HuH-7.5 (cell line): Measurements from ENCODE around the gene CFAP251.

ENCODE experiments used
- DNase-seq: peaks from one replicate; pipeline ENCODE4 v3.0.0; 2011; ENCODE audit warnings: low spot score

Gene CFAP251

GRCh38 chr12:121949648-121950397, 31.4 kb downstream of the CFAP251 start:
- no peak for DNase-seq

GRCh38 chr12:121953117-121953692, 34.8 kb downstream of the CFAP251 start:
- DNase-seq: no peak

- no peak for DNase-seq
Observed at GRCh38 chr12:121953695-121954094, 35.3 kb downstream of the CFAP251 start.

DNA sequence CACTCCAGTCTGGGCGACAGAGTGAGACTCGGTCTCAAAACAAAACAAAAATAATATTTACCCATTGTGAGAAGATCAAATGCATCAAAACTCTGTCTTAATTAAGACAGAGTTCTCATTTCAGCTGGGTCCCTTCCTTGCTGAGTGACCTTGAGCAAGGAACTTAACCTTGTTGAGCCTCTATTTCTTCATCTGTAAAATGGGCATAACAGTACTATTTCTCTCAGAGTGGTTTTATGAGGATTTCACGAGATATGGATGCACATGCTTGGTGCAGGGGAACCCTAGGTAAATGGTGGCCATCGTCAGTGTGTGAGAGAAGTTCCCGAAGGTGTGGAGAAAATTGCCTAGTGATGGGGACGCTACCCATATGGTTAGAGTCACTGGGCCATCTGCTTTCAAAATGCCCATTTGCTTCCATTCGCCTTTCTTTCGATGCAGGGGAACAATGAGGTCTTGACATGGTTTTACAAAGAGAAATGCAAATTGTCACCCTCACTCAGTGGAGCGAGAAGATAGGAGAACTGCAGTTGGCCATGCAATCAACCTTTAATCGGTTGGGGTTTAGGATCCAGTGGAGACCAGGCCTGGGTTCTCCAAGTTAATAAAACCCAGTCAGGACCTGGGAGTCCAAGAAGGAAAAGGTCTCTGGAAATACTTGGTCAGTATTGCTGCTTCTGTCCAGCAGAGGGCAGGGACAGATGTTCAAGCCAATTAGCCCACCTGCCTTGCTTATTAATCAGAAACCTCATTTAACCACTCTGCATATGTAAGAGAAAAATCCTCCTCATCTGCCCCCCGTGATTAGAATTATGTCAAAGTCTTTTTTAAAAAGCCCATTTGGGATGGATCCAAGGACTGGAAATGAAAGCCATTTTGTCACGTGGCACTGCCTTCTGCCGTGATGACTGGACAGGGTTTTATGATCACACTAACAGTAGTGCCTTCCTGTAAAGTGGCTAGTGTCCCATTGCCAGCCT, 37.2 kb downstream of the CFAP251 start:
- no peak for DNase-seq

DNA sequence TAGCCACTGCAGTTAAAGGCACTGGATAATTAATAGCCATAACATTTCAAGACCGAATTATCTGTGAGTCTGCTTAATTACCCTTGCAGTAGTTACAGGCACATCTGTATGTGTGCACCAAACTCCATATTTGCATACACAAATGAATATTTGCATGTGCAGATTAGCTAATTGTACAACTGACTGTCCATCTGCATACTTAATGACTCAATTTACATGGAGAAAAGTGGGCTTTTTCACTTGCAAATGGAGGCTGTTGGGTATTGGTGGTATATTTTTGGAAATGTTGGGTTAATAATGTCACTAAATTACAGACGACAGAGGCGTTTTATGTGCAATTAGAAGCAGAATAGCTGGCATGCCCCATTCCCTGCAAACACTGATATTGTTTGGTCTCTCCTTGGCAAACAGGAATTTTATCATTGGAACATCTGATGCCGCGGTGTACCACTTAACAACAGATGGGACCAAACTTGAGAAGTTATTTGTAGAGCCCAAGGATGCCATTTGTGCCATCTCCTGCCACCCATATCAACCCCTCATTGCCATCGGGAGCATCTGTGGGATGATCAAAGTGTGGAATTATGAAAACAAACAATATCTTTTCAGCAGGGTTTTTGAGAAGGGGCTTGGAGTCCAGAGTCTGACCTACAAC, 39.6 kb downstream of the CFAP251 start:
- no peak for DNase-seq

- no peak for DNase-seq
Observed at GRCh38 chr12:121958541-121959240, 40.3 kb downstream of the CFAP251 start.

DNA sequence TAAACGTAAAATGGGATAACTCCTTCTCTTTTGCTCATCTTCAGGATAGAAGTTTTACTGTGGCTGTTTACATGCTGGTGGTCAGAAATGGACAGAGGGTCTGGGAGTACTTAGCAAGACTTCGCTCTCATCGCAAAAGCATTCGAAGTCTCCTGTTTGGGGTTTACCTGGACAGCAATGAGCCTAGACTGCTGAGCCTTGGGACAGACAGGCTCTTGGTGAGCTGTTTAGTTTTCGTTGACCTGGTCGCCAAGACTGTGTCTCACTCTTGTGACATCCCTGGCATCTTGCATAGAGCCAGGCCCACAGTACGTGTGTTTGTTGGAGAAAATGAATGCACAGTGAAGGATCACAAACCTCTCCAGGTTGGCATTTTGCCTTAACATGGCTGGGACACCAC, 42.1 kb downstream of the CFAP251 start:
- no peak for DNase-seq

DNA sequence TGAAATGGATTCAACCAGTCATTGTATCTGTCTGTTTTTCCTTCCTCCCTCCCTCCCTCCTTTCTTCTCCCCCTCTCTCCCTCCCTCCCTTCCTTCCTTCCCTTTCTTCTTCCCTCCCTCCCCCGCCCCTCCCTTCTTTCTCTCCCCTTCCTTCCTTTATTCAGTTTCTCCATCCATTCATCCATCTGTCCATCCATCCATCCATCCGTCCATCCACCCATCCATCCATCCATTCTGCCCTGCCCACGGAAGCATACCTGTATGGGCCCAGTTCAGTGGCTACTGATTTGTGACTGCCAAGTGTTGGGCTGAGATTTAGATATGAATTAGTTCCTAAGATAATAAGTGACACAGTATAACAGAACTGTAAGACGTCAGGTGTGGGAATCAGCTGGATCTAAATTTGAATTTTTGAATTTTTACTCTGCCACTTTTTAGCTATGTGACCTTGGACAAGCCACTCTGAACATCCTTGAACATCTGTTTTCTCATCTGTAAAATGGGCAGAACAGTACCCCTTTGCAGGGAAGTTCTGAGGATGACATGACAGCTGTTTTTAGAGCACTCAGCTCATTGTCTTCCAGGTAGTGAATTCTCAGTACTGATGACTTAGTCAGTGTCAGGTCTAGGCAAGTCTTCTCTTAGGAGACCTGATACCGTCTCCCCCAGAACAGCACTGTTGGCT, 42.9 kb downstream of the CFAP251 start:
- DNase-seq: no peak

DNA sequence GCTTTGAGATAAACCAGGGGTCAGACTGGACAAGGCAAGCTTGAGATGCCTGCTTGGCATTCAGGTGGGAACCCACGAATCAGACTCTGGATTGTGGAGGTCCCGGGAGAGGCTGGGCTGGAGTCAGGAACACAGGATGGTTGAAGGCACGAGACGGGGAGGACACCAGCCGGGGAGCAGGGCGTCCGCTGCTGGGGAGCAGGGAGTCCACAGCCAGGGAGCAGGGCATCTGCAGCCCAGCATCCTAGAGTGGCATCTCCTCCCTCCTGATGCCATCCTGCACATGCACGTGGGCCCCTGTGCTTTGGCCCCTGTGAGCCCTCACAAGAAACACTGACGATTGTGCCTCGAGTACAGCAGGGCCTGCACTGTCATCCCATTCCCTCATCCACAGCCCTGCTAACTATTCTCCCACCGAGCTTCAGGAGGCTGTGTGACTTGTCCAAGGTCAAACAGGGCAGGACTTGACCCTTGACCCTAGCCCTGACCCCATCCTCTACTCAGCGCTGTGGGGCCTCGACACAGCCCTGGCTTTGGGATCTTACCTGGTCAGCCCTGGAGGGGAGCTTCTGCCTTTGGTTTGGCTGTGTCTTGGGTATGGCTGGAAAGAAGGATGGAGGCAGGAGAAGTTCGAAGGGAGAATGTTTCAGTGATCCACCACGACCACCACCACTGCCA, 45.1 kb downstream of the CFAP251 start:
- no peak for DNase-seq

DNA sequence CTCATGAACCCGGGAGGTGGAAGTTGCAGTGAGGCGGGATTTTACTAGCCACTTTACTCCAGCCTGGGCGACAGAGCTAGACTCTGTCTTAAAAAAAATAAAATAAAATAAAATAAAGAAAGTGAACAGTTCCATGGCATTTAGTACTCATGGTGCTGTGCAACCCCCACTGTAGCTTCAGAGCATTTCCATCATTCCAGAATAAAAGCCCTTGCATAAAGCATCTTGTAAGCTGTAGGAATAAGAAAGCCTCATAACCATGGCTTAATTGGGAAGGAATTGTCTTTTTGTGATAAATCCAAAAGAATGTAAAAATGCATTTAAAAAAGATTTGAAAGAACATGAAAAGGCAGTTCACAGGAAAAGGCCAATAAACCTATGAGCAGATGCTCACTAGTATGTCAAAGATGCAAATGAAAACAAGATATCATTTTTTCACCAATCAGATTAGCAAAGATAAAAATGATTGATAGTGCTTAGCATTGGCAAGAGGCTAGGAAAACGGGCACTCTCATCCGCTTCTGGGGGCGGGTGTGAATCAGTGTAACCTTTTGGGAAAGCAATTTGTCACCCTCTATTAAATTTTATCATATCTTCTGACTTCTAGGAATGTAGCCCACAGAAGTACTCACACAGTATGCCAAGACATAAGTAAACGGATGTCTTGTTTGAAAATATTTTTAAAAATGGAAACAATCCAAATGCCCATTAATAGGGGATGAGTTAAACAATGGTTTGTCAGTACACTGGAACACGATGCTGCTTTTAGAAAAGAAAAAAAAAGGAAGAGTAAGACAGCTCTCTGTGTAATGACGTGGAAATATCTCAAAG, 46.6 kb downstream of the CFAP251 start:
- DNase-seq: no peak

- no peak for DNase-seq
Observed at GRCh38 chr12:121966959-121967358, 48.6 kb downstream of the CFAP251 start.

- no peak for DNase-seq
Observed at GRCh38 chr12:121968876-121969275, 50.5 kb downstream of the CFAP251 start.

GRCh38 chr12:121969726-121970125, 51.3 kb downstream of the CFAP251 start:
- no peak for DNase-seq

- no peak for DNase-seq
Observed at GRCh38 chr12:121970581-121971300, 52.3 kb downstream of the CFAP251 start.

DNA sequence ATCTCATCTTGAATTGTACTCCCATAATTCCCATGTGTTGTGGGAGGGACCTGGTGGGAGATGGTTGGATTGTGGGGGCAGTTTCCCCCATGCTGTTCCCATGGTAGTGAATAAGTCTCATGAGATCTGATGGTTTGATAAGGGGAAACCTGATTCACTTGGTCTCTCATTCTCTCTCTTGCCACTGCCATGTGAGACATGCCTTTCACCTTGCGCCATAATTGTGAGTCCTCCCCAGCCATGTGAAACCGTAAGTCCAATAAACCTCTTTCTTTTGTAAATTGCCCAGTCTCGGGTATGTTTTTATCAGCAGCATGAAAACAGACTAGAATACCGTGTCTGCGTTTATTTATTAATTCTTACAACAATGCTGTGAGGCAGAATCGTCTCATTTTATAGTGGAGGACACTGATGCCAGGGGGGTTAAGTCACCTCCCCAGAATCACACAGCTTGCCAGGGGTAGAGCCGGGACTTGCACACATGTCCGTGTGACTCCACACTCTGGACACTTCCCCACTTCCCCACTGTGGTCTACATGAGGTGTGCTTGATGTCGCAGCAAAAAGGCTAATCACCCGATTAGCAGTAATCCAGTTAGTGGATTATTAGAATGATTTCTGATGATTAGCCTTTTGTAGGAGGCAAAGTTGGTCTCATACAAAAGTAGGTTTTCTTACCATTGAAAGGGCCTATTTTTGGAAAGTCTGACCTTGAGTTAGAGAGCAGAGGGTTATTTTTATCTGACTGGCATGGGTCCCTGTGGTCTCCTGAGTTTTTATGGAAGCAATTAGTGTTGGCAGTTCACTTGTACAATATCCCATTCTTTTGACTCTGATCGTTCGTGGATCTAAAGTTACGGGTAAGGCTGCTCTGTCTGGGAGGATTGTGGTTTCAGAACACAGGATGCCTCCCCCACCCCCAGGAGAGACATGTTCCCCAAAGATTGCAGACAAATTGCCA, 55.9 kb downstream of the CFAP251 start:
- no peak for DNase-seq

DNA sequence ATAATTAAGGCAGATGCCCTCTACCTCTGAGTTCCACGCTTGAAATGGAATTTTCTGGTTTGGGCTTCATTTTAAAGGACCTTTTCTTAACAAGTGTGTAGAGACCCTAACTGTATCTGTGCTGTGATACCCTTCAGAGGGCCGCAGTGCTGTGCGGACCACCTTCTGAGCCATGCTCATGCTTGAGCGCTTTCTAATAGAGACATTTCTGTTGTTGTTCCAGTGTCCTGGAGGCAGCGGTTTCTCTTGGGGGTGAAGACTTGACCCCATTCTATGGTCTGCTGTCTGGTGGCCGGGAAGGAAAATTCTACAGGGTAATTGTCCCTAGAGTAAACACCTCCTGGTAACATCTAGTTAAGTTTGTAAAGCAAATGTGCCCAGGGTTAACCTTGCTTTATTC, 56.6 kb downstream of the CFAP251 start:
- no peak for DNase-seq

DNA sequence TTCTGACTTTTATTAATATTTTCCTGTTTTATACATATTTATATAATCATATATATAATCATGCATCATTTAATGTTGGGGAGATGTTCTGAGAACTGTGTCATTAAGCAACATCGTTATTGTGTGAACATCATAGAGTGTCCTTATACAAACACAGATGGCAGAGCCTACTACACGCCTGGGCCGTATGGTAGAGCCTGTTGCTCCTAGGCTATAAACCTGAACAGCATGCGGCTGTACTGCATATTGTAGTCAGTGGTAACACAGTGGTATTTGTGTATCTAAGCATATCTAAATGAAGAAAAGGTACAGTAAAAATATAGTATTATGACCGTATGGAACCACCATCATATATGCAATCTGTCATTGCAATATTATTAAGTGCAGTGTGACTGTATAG, 58.6 kb downstream of the CFAP251 start:
- no peak for DNase-seq
